GM23338 (cell line): ENCODE results near the gene ZBTB37.

Experiments used
- CREB1 ChIP-seq: fragments of 250-450 bp; sonication (Bioruptor Pico); IDR thresholded peaks from 2 replicates; pipeline ENCODE4 v1.5.0; 2020; ENCODE audit warnings: low read depth, mild to moderate bottlenecking, moderate library complexity
- CTCF ChIP-seq, 2 experiments: fragments of 200-600 bp in 1 of 2; sonication (generic) in 1 of 2; conservative IDR thresholded peaks; 2 replicates each; pipeline versions ENCODE4 v1.5.1 to v1.6.1; 2016 to 2017; ENCODE audit warnings: antibody characterized with exemption in 2 of 2, low read depth in 2 of 2, mild to moderate bottlenecking in 2 of 2, moderate library complexity in 1 of 2
- EZH2 ChIP-seq: fragments of 200-600 bp; sonication (generic); IDR thresholded peaks from one replicate; pipeline ENCODE4 v1.8.0; 2017; ENCODE audit warnings: antibody characterized with exemption, mild to moderate bottlenecking, low read depth; ENCODE audit not compliant: unreplicated experiment
- EZH2phosphoT487 ChIP-seq: fragments of 200-600 bp; sonication (generic); IDR thresholded peaks from one replicate; pipeline ENCODE4 v1.8.1; 2018; ENCODE audit warnings: antibody characterized with exemption; ENCODE audit not compliant: unreplicated experiment
- JUNB ChIP-seq: IDR thresholded peaks from one replicate; pipeline ENCODE4 v1.6.1; 2016; ENCODE audit warnings: antibody characterized with exemption; ENCODE audit not compliant: unreplicated experiment
- NANOG ChIP-seq: IDR thresholded peaks from 2 replicates; pipeline ENCODE4 v1.6.1; 2016; ENCODE audit warnings: antibody characterized with exemption, borderline replicate concordance
- POLR2AphosphoS5 ChIP-seq: IDR thresholded peaks from 2 replicates; pipeline ENCODE4 v1.6.1; 2016; ENCODE audit warnings: antibody characterized with exemption, low read depth
- REST ChIP-seq: IDR thresholded peaks from one replicate; pipeline ENCODE4 v1.6.1; 2018; ENCODE audit warnings: antibody characterized with exemption; ENCODE audit not compliant: unreplicated experiment
- STAT1 ChIP-seq: IDR thresholded peaks from one replicate; pipeline ENCODE4 v1.6.1; 2016; ENCODE audit warnings: antibody characterized with exemption; ENCODE audit not compliant: unreplicated experiment

- no peak for TF ChIP-seq EZH2phosphoT487
- TF ChIP-seq STAT1: no peak
- no peak for TF ChIP-seq EZH2
- no peak for TF ChIP-seq CTCF (conservative IDR thresholded peaks at IDR 0.05; ENCODE audit: low read depth in 2 of 2)
- TF ChIP-seq REST: no peak
- no peak for TF ChIP-seq POLR2AphosphoS5
- no peak for TF ChIP-seq CREB1
- TF ChIP-seq NANOG: no peak
- TF ChIP-seq JUNB: no peak
Measured at GRCh38 chr1:173823781-173824314, 44.3 kb upstream of the ZBTB37 start.
